Lung microvascular endothelial cell (primary cell): Measurements from ENCODE around the gene SGK1. TPM values are rescaled to one million over a fixed set of nuclear protein-coding genes. Genes with fewer than 3 reads are reported as not detected.

ENCODE experiments used
- DNase-seq, 2 donors: peaks; one replicate each; pipeline versions ENCODE4 v3.0.0 to v3.0.0-alpha.2; 2010; ENCODE audit warnings: low read depth in 2 of 2
- total RNA-seq: library from RNA; depleted of rRNA; stranded (reverse); fragments of >200 nt; gene quantifications from 2 replicates; pipeline ENCODE4 v1.2.1, GENCODE V29; 2014

The SGK1 gene
- total RNA-seq: 232 and 272 TPM in 2 replicates

GRCh38 chr6:134317471-134318131, at the start of gene SGK1:
Gene SGK1, minus strand, starts transcription at chr6:134318112. Its CDS starts 652 bp downstream, at chr6:134317460.
- DNase-seq: peak; percentile 24 to 25

- peak in 1 of 2 donors; percentile 63 for DNase-seq
Measured at GRCh38 chr6:134363323-134364039, 45.6 kb upstream of the SGK1 start.

DNA sequence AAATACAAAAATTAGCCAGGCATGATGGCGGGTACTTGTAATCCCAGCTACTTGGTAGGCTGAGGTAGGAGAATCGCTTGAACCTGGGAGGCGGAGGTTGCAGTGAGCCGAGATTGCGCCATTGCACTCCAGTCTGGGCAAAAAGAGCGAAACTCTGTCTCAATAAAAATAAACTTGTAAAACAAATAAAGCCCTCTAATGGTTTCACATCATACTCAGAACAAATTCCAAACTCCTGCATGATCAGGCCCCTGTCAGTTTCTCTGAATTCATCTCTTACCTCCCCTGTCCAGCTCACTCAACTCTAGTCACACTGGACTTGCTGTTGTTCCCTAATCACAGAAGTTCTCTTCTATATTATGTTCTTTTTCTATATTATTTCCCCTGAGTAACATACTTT, 43.1 kb upstream of the SGK1 start:
- DNase-seq: no peak

DNA sequence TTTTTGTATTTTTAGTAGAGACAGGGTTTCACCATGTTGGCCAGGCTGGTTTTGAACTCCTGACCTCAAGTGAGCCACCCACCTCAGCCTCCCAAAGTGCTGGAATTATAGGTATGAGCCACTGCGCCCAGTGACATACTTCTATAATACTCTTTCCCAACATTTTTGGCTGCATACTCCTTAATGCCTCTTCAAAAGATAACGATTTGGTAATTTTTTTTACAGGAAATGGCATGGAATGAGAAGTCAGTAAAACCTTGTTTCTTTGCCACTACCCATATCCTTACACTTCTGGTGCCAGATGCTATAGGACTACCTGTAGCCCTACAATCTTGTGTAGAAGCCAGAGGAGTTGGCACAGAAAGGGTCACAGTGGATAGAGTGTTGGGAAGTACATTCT, 41.4 kb upstream of the SGK1 start:
- no peak for DNase-seq

DNA sequence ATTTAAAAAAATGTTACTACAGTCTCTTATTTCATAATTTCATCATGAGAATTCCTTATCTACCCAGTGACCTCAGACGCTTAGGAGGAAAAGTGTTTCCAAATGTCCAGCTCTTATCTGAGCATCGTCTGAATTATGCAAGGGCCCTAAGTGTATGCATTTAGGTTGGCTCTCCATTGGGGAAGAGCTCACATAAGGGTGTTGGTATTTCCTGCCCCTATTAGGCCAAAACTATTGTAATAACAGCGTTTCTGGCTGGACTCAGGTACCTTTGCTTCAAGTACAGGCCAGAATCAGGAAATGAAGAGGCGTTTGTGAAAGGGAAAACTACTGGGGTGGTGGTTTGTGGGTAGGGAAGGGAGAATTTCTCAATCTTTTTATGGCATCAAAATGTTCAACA, 40.4 kb upstream of the SGK1 start:
- DNase-seq: peak; percentile 6 to 64

DNA sequence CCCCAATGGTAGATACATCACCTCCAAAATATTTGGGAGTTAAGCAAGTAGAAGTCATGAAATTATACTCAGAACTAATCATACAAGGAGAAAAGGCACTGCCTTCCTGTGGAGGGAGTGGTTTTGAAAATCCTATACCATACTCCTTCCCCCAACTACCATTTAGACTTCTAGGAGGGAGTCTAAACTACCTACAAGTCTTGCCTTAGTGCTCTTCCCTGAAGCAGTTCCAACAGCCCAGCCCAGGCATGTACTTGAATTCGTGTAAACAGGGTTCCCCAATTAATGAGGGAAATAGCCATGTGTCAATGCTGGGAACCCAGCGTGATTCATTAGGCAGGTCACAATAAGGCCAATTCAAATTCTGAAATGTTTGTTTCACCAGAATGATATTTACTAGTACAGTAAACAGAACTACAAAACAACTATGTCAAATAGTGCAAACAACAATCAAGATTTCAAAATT, 39.1 kb upstream of the SGK1 start:
- no peak for DNase-seq

- no peak for DNase-seq
Measured at GRCh38 chr6:134356405-134356804, 38.5 kb upstream of the SGK1 start.

GRCh38 chr6:134352786-134353480, 35.0 kb upstream of the SGK1 start:
- peak in 1 of 2 donors; percentile 48 for DNase-seq

DNA sequence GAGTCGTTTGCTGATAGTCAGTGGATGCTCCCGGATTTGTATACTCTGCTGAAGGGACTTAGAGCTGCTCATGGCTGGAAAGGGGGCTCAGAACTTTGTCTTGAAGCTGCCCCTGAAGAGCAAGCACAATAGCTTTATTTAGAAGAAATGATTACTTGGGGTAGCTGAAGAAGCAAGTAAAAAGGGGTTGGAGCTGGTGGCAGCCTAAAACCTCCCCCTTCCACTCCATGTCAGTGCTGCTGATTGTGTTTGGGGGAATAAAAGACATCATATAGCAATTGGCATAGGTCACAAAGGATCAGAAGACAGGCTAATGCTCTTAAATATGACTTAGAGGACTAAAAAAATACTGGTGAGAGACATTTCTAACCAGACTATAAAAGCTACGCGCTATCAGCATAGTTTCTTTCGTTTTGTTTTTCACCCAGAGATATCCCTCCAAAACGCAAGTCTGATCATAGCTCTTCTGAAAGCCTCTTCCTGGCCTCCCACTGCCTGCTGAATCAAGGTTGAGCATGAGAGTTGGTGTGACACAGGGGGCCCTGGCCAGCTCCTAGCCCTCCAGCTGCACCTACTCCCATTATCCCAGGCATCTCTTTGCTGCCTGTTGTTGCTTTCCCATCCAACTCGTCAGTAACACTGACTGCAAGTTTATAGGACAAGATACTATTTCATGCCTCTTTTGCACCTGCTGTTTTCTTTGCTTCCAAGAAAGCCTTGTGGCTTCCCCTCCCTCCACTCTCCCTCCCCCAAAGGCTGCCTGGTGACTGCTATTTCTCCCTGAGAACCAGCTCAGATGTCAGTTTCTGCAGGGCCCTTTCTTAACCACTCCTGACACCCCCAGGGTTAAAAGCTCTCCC, 33.9 kb upstream of the SGK1 start:
- no peak for DNase-seq

GRCh38 chr6:134347885-134348805, 30.2 kb upstream of the SGK1 start:
- peak; percentile 21 to 73 for DNase-seq

- DNase-seq: no peak
Measured at GRCh38 chr6:134346932-134347545, 29.1 kb upstream of the SGK1 start.

- peak in 1 of 2 donors; percentile 19 for DNase-seq
Measured at GRCh38 chr6:134345789-134346188, 27.9 kb upstream of the SGK1 start.

DNA sequence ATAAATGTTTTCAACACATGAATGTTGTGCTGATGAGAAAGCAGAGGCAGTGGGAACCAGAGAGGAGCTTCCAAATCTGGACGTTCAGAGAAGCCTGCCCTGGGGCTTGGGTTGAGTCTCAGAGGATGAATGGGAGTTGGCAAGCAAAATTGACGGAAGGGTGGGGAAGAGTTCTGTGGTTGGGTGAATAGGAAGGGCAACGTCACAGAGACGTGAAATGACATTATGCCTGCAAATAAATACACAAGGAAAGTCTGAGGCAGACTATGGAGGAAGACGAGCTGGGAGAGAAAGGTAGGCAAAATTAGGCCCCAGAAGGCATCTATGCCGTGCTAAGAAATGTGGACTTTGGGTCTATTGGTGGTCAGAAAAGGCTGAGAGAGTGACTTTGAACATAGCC, 25.2 kb upstream of the SGK1 start:
- DNase-seq: no peak

DNA sequence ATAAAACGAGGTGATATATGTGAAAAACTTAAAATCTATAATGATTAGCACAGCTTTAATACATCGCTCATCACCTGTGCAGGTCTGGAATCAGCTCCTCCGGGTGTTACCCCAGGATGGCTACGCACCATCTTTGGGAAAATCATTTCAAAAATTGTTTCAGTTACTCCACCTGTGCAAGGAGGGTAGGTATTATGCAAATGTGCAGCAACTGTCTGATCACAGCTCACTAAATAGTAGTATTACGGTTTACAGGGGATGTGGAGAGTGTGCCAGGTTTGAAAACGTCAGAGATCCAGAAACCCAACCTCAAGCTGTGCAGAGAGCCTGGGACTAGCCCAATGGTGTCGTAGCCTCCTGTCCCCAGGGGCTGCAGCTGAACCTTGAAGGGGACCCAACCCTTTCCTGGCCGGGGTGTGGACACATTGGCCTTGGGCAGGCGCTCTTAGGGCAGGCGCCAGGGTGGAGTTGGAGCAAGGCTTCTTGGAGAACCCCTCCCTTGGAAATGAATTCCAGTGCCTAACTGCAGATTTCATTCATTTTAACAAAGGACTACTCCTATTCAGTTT, 24.2 kb upstream of the SGK1 start:
- no peak for DNase-seq

- no peak for DNase-seq
Measured at GRCh38 chr6:134340179-134340975, 22.5 kb upstream of the SGK1 start.

GRCh38 chr6:134339216-134339615, 21.3 kb upstream of the SGK1 start:
- no peak for DNase-seq

DNA sequence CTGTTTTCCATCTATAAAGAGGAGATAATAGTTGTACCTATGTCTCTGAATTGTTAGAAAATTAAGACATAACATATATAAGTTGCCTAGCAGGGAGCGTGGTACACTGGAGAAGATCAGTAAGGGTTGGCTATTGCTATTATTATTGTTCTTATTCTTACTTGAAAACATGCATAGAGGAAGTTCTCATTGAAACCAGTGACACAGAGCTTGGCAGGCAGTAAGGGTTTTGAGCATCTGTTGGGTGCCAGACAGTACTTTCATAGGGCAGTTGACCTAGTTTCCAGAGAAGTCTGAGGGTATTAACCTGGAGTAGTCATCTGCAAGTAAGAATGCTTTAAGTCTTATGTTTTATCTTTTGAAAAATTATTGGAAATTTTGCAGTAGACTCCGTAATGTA, 13.3 kb upstream of the SGK1 start:
- peak in 1 of 2 donors; percentile 13 for DNase-seq

DNA sequence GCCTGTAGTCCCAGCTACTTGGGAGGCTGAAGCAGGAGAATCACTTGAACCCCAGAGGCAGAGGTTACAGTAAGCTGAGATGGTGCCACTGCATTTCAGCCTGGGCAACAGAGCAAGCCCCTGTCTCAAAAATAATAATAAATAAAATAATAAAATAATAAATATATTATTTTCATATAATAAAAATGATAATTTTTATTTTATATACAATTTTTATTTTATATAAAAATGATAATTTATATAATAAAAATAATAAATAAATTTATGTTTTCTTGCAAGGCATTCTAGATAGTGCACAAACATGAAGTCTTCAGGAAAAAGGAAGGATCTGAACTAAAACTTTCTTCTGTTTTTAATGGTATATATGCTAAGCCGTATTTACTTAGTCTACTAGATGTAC, 12.6 kb upstream of the SGK1 start:
- no peak for DNase-seq

GRCh38 chr6:134328792-134329191, 10.9 kb upstream of the SGK1 start:
- no peak for DNase-seq
